ENCODE results near the gene RASL10B. TPM values are rescaled to one million over a fixed set of nuclear protein-coding genes. Genes with fewer than 3 reads are reported as not detected.

Gene RASL10B
- total and polyA plus RNA-seq, 10 donors = 0.09 to 0.74 (median 0.29) TPM; not detected in 1

GRCh38 chr17:35693662-35694061 is 37.8 kb upstream of the RASL10B start:
- intact Hi-C loops (cut with DNase I; ENCODE audit: low total_unique reads) = no loop called here
- H3K4me3 ChIP-seq = no peak overlapping the region
- H3K27me3 ChIP-seq (replicated peaks in 1 of 7) = no peaks in the 10 kb centered on the region
- DNase-seq = no peak
- H3K36me3 ChIP-seq = peaks cover 0 to 97% (median 62%) of the 10 kb centered on the region in 6 donors
- TF ChIP-seq CTCF (IDR thresholded peaks at IDR 0.05 in 8 of 11, conservative IDR thresholded peaks at IDR 0.05 in 3 of 11) (no peak), POLR2AphosphoS5 (IDR thresholded peaks at IDR 0.05) (no peak), POLR2A (IDR thresholded peaks at IDR 0.05) (no peak)
- no peak overlapping the region for H3K27ac ChIP-seq
- 82 to 100% (median 94%) methylated on average over 3 of the region's 3 CpGs for WGBS, 5 donors
- peaks cover 0 to 5% (median 0%) of the 10 kb centered on the region in 6 donors for H3K4me1 ChIP-seq
- peaks cover 0 to 3% (median 0%) of the 10 kb centered on the region in 8 donors for H3K9me3 ChIP-seq

GRCh38 chr17:35694906-35695305 is 36.5 kb upstream of the RASL10B start:
- intact Hi-C loops (cut with DNase I; ENCODE audit: low total_unique reads) = no loop called here
- no peak for TF ChIP-seq POLR2A (IDR thresholded peaks at IDR 0.05)
- no peak for TF ChIP-seq POLR2AphosphoS5 (IDR thresholded peaks at IDR 0.05)
- TF ChIP-seq CTCF (IDR thresholded peaks at IDR 0.05 in 8 of 11, conservative IDR thresholded peaks at IDR 0.05 in 3 of 11) = no peak
- Histone ChIP-seq H3K4me3 (no peak overlapping the region), H3K9me3 (peaks cover 0 to 3% (median 0%) of the 10 kb centered on the region in 8 donors), H3K4me1 (peaks cover 0 to 5% (median 0%) of the 10 kb centered on the region in 6 donors), H3K27me3 (replicated peaks in 1 of 7) (no peaks in the 10 kb centered on the region), H3K36me3 (peaks cover 0 to 92% (median 50%) of the 10 kb centered on the region in 6 donors), H3K27ac (no peak overlapping the region)
- WGBS, 5 donors = 88 to 96% (median 94%) methylated on average over 2 of the region's 2 CpGs
- no peak for DNase-seq

- Histone ChIP-seq H3K36me3 (peaks cover 0 to 92% (median 44%) of the 10 kb centered on the region in 6 donors), H3K27me3 (replicated peaks in 1 of 7) (no peaks in the 10 kb centered on the region), H3K9me3 (no peaks in the 10 kb centered on the region), H3K4me3 (no peak overlapping the region), H3K4me1 (peaks cover 0 to 5% (median 0%) of the 10 kb centered on the region in 6 donors), H3K27ac (no peak overlapping the region)
- TF ChIP-seq POLR2AphosphoS5 (IDR thresholded peaks at IDR 0.05) (no peak), CTCF (IDR thresholded peaks at IDR 0.05 in 8 of 11, conservative IDR thresholded peaks at IDR 0.05 in 3 of 11) (no peak), POLR2A (IDR thresholded peaks at IDR 0.05) (no peak)
- 75 to 90% (median 84%) methylated on average over 2 of the region's 2 CpGs for WGBS, 5 donors
- intact Hi-C loops (cut with DNase I; ENCODE audit: low total_unique reads) = no loop called here
- DNase-seq = no peak
Observed at GRCh38 chr17:35695613-35696012, 35.8 kb upstream of the RASL10B start.

- H3K27ac ChIP-seq = no peak overlapping the region
- peaks cover 0 to 5% (median 0%) of the 10 kb centered on the region in 6 donors for H3K4me1 ChIP-seq
- WGBS, 5 donors = 92 to 100% (median 97%) methylated on average over 2 of the region's 2 CpGs
- no peak for DNase-seq
- H3K4me3 ChIP-seq = no peak overlapping the region
- TF ChIP-seq CTCF (IDR thresholded peaks at IDR 0.05 in 8 of 11, conservative IDR thresholded peaks at IDR 0.05 in 3 of 11) (no peak), POLR2A (IDR thresholded peaks at IDR 0.05) (no peak), POLR2AphosphoS5 (IDR thresholded peaks at IDR 0.05) (no peak)
- intact Hi-C loops (cut with DNase I; ENCODE audit: low total_unique reads) = no loop called here
- no peaks in the 10 kb centered on the region for H3K27me3 ChIP-seq (replicated peaks in 1 of 7)
- peaks cover 0 to 89% (median 31%) of the 10 kb centered on the region in 6 donors for H3K36me3 ChIP-seq
- H3K9me3 ChIP-seq = no peaks in the 10 kb centered on the region
Observed at GRCh38 chr17:35698800-35699199, 32.6 kb upstream of the RASL10B start.
